Activated CD4-positive, CD25-positive, alpha-beta regulatory T cell treated with anti-CD3 and anti-CD28 coated beads, Interleukin-2, amount 50 U/mL, for 16 hours (primary cell): ENCODE measurements around the gene STAMBPL1.
"Not testable (repeated sequence)": the region's sequence is repeated elsewhere in the genome, so short reads cannot be mapped to it uniquely, and the experiment has no call there.

Experiments
- DNase-seq: peaks from one replicate; pipeline ENCODE4 v3.0.0-alpha.2; 2020; ENCODE audit warnings: low read depth, low spot score

STAMBPL1 gene

DNA sequence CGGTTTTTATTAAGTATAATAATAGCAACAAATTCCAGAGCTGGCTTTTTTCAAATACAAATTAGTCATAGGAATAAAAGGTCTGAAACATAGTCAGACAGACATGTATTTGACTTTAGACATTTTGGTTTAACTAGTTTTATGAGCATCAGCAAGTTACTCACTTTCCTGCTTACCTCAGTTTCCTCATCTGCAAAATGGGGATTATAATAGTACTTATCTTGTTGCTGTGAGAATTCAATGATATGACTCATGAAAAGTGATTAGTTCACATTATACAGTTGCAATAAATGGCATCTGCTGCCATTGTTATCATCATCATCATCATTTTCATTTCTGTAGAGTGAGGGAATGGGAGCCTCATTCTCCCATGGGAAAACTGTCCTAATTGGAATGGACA, 39.0 kb downstream of the STAMBPL1 start:
- DNase-seq, result no peak

DNA sequence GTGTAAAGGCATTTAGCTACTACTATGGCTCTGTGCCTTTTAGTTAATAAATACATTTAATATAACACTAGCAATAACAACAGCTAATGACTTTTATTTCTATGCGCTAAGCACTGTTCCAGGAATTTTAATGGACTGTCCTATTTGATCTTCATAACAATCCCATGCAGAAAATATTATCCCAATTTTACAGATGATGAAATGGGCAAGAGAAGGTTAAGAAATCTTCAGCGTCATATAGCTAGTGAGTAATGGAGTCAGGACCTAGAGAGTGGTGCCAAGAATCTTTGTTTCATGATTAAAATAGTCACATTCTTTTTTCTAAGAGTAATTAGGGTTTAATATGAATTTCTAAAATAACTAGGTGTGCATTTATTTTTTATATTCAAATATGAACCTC, 40.2 kb downstream of the STAMBPL1 start:
- no peak for DNase-seq

DNA sequence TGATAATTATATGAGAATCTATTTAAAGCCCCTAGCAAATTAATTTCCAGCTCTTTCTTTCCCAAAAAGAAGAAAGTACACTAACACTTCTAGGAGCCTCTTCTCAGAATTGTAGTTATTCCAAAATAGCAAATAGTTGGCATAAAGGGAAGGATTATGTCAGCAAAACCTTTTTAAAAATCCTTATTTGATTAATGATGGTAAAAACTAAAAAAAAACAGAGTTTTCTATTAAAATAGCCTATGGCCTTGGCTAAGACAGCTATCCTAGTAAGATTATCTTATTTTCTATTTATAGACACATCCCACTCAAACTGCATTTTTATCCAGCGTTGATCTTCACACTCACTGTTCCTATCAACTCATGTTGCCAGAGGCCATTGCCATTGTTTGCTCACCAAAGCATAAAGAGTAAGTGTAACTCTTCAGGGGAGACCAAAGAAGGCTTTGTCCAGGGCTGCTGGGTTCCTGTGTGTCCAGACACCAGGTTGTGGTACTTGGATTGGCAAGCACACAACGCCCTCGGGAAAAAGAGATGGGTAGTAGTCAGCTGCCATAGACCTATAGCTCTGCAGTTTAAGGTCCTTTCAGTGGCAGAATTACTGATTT, 41.0 kb downstream of the STAMBPL1 start:
- DNase-seq, result no peak

DNA sequence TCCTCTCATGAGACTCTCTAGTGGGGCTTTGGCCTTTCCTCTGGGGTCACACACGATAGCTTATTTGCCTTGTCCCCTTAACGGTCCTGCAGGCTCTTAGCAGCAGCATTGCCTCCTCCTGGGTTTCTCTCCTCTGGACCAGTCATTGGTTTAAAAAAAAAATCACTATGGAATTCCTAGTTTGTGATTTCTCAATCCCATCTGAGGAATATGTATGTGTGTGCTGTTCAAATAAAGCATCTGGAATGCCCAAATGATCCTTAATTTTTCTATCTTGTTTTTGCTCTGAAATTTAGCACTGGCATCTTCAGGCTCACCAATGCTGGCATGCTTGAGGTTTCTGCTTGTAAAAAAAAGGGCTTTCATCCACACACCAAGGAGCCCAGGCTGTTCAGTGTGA, 42.0 kb downstream of the STAMBPL1 start:
- no peak for DNase-seq

DNA sequence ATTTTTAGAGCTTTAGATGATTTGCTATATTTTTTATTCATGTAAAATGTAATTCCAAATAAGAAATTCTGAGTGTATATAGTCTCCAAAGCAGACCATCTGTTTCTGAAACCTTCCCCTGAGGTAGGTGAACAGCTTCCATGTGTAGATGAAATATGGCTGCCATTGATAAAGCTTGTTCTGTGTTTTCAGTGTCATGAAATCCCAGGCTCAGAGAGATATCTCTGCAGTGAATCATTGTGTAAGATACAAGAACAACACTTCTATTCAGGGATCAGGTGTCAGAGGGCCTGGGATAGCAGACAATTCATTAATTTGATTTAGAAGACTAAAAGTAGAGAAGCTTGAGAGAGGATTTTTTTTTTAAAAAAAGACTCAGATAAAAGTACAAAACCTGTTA, 43.5 kb downstream of the STAMBPL1 start:
- no peak for DNase-seq

DNA sequence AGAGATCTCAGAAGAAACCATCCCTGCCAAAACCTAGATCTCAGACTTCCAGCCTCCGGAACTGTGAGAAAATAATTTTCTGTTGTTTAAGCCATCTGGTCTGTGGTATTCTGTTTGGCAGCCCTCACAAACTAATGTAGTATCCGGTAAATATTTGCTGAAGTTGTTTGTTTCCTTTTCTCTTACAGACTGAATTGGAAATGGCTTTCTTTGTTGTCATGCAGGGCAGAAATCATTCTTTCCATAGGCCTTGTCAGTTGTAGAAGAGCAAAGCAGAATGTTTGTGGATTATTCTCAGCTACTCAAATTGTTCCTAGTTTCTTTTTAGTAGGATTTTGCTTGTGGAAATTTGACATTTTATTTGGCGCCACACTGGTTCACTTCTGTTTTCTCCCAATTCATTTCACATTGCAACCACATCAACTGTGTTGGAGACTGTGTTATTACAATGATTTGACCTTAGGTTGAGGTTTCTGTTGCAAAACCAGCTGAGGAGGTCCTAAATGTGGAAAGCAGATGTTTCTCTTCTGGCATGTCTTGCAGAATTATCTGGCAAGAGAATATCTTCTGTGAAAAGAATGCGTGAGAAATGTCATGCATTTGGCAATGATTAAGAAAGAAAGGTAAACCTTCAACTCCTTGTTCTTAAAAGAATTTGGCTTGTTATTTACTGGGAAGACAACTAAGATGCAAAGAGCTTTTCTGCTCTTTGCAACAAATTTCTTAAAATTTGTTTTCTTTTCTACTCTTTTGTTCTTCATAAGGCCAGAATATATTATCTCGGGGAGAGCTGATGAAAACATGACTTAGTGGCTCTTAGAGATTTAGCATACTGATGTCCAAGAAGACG, 46.7 kb downstream of the STAMBPL1 start:
- DNase-seq, result no peak

DNA sequence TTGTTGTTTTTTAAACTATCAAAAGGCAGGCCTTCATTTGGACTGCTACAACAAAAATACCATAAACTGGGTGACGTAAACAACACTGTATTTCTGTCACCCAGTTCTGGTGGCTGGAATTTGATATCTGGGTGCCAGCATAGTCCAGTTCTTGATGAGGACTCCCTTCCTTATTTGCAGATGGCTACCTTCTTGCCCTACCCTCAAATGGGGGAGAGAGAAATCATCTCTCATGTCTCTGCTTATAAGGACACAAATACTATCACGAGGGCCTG, 47.3 kb downstream of the STAMBPL1 start:
- no peak for DNase-seq

DNA sequence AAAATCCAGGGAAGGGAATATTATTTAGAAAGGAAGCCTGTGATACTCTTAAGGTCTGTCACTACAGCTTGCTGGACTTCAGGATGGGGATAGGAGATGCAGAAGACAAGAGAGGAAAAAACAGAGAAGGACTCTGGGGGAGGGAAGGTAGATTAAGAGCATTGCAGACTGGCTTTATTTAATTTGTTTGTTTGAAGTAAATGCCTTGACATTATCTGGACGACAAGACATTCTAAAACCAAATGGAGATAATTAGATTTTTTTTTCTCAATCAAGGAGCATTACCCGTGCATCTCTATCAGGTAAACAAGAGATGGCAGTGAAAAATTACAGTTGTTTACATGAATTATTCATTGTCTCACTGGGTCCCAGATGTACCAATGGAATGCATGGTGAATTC, 48.2 kb downstream of the STAMBPL1 start:
- no peak for DNase-seq

DNA sequence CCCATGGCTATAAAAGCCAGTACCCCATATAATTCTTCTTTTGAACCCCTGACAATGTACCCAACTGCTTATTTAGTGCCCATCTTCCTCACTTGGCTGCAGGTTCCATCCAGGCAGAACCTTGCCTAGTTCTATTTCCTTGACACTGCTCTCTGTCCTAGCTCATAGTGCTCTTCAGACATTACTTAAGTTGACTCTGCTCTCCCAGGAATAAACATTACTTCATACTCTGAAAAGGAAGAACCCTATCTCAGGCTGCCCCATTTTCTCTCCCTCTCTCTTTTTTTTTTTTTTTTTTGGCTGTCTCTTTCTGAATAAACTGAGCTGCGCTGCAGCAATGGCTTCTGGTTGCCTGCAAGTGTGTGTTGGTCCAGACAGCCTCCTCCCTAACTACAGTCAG, 51.5 kb downstream of the STAMBPL1 start:
- DNase-seq, result no peak

DNA sequence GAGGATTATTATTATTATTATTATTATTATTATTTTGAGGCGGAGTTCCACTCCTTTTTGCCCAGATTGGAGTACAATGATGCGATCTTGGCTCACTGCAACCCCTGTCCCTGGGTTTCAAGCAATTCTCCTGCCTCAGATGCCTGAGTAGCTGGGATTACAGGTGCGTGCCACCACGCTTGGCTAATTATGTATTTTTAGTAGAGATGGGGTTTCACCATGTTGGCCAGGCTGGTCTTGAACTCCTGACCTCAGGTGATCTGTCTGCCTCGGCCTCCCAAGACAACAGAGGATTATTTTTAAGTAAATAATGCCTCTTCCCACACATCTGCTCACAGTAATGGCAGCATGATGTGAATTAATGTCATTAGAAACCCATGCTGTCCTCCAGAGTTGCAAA, 52.0 kb downstream of the STAMBPL1 start:
- DNase-seq, result not testable (repeated sequence)

DNA sequence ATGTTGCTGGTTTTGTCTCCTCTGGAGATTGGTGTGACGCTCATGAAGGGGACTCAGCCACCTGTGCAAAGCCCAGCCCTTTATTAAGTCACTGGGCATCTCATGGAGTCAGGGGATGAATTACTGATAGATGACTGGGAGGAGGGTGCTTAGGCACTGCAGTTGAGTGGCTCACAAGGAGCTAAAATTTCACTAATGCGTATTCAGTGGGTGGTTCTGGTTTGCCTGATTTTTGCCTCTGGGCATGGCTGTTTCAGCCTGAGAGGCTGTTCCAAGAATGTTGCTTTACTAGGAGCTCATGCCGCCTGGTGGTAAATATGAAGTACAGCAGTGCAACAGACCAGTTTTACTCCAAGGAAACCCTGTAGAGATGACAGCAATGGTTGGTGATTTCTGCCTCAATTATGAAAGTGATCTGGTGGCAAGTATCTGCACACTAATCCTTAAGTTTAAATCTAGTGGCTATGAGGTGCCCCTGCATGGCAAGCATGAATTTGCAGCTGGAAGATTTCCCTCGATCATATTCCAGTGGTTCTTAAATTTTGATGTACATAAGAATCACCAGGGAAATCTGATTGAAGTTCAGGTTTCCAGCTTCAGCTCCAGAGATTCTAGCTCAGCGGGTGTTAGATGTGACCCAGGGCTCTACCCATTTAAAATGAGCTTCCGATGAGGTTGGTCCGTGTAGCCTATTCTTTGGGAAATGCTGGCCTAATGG, 52.7 kb downstream of the STAMBPL1 start:
- peak; percentile 16 for DNase-seq

DNA sequence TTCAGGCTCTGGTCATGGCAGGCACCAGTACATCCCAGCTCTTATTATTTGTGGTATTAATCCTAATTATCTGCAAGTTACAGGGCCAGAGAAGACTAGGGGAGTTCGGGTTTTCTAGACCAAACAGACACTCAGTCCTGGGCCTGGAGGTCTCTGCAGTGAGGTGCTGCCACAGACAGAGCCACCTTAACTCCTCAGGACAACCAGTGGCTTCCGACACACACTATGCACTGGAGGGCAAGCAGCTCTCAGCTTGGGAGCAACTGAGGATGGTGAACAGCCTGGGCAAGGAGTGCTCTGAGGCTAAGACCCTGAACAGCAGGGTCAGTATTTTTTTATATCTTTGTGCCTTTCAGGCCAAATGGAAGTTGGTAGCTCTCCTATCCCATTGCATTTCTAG, 53.5 kb downstream of the STAMBPL1 start:
- no peak for DNase-seq

DNA sequence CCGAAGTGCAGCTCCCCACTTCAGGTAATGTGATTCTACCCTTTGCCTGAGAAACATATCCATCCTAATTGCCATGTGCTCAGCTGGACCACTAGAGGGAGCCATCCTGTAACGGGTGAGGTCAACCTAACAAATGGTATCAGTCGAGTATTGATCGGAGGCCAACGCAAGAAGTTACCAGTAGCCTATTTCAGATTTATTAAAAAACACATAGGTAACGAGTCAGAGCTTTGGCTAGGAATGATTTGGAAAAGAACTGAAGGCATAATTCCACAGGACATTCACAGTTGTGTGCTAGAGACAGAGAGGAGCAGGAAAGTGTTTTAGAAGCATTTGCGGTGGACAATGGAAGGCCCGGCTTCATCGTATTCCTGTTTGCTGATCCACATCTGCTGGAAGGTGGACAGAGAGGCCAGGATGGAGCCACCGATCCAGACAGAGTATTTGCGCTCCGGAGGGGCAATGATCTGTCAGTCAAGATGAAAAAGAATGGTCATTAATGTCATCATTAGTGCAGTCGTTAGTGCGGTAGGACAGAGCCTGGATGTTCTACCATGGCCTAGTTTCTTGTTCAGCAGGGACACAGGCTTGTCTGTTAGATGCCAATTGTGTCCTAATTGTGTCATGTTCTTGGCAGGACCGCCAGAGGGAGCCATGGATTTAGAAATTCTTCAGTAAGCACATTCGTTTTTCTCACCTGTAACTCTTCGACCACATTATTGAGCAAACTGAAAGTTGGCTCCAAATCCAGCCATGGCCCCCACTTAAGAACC, 55.0 kb downstream of the STAMBPL1 start:
- peak; percentile 60 for DNase-seq

DNA sequence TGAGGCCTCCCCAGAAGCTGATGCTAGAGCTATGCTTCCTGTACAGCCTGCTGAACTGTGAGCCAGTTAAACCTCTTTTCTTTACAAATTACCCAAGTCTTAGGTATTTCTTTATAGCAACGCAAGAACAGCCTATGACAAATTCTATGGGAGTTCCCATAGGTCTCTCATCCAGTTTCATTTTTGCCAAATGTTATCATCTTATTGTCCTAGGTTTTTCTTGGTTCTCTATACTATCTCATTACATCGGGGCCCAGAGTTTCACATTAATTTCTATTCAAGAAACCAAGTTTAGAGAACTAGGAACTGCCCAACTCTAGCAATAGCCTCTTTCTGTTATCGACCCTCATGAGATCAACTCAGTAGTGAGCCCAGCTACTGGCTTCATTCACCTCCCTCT, 56.6 kb downstream of the STAMBPL1 start:
- no peak for DNase-seq

DNA sequence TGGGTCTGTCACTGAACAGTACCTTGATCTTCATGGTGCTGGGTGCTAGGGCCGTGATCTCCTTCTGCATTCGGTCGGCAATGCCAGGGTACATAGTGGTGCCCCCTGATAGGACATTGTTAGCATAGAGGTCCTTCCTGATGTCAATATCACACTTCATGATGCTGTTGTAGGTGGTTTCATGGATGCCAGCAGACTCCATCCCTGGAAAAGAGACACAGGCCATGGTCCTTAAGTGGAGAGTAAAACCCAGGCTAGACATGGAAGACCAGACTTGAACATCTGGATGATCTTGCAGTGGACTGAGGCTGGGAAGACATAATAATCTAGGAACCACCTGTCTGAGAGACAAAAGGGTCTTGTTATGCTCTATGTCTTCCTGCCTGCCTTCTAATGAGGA, 58.0 kb downstream of the STAMBPL1 start:
- no peak for DNase-seq

DNA sequence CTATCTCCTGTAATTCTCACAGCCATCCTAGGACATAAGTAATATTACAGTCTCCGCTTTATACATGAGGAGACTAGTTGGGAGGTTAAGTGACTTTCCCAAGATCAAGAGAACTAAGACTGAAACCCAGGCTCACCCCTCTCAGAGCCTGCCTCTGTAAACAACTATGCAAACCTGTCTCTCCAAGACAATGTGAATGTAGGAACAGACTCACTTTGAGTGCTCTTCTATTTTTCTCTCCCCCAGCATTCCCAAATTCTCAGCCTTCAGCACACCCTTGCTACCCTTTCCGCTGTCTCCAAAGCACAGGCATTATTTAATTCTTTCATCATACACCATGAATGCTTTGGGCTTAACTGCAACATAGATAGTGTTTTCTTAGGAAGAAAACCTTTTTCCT, 58.9 kb downstream of the STAMBPL1 start:
- no peak for DNase-seq

DNA sequence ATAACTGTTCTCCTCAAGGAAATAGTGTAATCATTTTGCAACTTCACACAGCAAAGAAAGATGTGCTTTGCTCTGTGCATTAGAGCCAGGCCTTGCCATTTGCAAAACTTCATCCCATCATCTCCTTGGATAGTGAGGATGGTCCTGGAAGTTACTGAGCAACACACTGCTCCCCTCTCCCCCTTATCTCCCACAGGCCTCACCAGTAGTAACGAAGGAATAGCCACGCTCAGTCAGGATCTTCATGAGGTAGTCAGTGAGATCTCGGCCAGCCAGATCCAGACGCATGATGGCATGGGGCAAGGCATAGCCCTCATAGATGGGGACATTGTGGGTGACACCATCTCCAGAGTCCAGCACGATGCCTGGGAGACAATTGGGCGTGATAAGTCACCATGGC, 61.0 kb downstream of the STAMBPL1 start:
- DNase-seq, result no peak

DNA sequence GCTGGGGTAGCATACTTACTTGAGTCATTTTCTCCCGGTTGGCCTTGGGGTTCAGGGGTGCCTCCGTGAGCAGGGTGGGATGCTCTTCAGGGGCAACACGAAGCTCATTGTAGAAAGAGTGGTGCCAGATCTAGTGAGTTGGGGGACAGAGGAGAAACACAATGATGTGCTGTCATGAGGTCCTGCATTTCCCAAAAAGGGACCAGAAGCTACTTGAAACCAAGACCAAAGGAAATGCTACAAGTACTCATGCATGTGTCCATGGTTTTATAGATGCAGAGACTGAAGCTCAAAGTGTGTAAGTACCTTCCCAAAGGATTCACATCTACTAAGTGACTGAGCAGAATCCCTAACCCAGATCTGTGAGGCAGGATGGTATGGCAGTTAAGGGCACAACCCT, 63.7 kb downstream of the STAMBPL1 start:
- DNase-seq, result no peak

DNA sequence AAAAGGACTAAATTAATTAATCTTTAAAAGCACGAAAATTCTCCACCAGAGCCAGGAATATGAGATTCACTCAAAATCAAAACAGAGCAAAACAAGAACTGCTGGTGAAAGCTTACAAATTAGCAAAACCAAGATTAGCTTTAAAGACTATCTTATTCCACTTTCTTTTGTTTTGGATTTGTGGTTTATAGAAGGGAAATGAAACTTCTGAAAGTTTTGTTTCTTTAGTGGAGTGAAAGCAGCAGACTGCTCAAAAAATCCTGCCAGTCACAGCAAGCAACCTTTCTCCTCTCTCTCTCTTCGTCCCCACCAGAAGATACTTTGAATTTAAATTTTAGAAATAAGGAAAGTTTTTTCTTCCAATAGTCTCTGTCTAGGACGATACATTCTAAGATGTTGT, 64.8 kb downstream of the STAMBPL1 start:
- DNase-seq, result no peak

DNA sequence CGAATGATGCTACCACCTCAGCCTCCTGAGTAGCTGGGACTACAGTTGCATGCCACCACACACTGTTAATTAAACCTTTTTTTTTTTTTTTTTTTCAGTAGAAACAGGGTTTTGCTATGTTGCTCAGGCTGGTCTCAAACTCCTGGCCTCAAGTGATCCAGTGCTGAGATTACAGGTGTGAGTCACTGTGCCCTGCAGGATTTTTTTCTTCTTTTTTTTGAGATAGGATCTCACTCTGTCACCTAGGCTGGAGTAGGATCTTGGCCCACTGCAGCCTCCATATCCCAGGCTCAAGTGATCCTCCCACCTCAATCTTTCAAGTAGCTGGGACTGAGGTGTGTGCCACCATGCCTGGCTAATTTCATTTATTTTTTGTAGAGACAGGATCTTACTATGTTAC, 66.2 kb downstream of the STAMBPL1 start:
- DNase-seq, result no peak

DNA sequence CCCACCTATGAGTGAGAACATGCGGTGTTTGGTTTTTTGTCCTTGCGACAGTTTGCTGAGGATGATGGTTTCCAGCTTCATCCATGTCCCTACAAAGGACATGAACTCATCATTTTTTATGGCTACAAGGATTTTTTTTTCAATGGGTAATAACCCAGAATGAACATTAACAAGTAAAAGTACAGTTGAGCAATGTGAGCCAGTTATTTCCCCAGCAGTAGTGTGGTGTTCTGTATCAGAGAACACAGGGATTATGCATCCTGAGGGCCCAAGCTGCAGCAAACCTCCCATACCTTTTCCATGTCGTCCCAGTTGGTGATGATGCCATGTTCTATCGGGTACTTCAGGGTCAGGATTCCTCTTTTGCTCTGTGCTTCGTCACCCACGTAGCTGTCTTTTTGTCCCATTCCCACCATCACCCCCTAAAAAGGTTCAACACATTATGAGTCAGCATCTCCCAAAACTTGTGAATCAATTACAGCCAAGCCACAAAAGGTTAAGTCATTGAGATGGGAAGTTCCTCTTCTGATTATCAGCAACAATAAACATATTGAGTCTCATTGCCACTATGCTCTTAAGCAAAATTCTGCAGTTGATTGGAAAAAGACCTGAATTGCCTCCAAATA, 67.0 kb downstream of the STAMBPL1 start:
- DNase-seq, result no peak

DNA sequence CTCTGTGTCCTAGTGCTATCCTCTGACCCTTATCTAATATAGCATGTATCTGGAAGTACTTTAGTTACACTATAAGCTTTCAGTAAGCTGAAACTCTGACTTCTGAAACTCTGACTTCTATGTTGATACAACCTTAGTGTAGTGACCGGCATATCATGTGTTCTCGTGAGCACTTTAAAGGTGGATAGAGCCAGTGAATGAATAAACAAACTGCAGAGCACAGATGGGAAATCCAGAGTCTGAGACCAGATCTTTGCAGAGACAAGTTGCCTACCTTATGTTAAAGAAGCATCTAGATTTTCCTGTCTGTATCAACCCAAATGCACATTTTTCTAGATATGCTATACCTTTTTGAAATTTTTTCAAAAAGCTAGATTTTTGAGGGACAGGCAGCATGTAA, 69.0 kb downstream of the STAMBPL1 start:
- DNase-seq, result no peak
